ENCODE results near the gene NBPF11.
"Not testable (repeated sequence)": the region's sequence is repeated elsewhere in the genome, so short reads cannot be mapped to it uniquely, and the experiment has no call there.

Gene NBPF11, protein sequence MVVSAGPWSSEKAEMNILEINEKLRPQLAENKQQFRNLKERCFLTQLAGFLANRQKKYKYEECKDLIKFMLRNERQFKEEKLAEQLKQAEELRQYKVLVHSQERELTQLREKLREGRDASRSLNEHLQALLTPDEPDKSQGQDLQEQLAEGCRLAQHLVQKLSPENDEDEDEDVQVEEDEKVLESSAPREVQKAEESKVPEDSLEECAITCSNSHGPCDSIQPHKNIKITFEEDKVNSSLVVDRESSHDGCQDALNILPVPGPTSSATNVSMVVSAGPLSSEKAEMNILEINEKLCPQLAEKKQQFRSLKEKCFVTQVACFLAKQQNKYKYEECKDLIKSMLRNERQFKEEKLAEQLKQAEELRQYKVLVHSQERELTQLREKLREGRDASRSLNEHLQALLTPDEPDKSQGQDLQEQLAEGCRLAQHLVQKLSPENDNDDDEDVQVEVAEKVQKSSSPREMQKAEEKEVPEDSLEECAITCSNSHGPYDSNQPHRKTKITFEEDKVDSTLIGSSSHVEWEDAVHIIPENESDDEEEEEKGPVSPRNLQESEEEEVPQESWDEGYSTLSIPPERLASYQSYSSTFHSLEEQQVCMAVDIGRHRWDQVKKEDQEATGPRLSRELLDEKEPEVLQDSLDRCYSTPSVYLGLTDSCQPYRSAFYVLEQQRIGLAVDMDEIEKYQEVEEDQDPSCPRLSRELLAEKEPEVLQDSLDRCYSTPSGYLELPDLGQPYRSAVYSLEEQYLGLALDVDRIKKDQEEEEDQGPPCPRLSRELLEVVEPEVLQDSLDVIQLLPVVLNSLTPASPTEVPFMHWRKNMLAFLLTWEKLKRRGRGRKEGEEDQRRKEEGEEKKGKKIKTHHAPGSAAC

DNA sequence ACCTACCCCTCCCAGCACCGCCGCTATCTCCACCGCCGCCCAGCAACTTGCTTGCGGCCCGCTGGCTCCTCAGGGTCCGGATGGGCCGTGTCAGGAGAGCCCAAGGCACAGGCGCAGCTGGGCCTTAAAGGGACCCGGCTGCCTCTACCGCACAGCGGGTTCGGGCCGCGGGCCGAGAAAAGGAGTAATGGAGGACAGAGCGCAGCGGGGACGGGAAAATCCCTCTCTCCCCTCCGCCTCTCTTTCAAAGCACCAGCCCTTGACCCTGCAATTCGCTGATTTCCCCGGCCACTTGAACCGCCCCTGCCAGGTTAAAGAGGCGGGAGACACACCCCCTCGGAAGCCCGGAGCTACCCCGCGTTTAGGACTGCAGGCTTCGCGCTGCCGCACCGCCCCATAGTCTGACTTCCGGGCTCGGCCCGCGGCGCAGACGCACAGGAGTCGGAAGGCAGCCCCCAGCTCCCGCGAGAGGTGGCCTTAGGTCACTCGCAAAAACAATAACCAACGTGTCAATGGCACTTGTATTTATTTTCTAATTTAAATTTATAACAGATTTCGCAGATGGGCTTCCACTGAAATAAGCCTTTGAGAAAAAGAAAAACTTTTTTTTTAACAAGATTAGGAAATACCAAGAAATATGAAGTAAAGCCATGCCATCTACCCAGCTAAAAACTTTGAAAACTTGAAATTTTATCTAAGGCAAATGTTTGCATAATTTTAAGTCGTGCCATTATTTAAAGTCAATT, at the start of gene NBPF11:
NBPF11 (minus strand) TSS at position 371 of the 746 bp plus-strand sequence. CDS start 25,278 bp downstream, outside the sequence.
- not testable (repeated sequence) for FAIRE-seq; DNase-seq (ENCODE audit: insufficient read length, low spot score)
- peak; percentile 6; the same call in 1 of the 2 replicates for TF ChIP-seq POLR2A (IDR thresholded peaks at IDR 0.05; ENCODE audit: low read depth, low read length)

DNA sequence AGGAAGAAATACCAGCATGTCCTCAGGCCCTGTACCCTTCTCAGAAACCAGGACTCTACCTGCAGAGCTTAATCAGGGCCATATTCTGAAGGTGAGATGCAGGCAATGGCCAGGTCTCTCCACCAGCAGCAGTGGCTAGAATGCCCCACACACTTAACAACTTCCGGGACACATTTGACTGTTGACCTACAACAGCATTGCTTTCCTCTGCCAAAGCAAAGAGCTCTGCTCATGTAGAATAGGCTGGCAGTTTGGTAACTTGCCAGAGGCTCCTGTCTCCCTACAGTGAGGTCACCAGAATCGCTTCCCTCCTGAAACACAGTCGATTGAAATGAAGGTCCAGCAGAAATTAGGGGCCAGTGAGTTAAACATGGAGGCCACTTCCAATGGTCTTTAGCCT, 45.3 kb upstream of the NBPF11 start:
- DNase-seq (ENCODE audit: insufficient read length, low spot score); FAIRE-seq: not testable (repeated sequence)

DNA sequence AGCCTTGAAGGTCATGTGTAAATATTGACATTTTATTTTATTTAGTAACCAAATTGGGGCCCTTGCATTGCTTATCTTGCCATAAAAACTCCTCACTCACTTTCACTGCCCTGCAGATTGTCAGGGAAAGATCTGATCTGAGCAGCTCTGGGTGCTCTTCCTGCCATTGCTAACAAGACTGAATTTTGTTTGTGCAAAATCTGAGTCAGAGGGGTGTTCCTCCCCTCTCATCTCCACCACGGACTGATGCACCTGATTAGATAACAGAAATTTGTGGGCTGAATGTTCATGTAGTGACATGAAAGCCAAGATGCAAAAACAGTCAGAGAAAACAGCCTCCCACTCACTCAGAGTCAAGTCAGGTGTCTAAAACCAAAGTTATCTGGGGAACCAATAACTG, 44.9 kb upstream of the NBPF11 start:
- DNase-seq (ENCODE audit: insufficient read length, low spot score); FAIRE-seq: not testable (repeated sequence)

DNA sequence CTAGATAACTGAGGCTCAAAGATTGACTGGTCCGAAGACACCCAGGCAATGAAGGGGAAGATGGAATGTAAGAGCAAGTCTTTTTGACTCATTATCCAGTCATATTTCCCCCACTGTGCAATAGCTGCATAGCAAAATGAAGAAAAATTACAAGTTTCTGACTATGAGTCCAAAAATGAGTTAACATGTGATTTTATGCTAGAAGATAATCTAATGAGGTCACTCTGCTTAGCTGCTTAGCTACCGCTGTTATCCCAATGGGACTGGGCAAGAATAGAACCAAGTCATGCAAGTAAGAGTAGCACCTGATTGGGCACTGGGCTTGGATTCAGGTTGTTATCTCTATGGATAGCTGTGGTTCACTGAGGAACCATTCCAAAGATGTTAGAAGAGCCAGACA, 43.0 kb upstream of the NBPF11 start:
- FAIRE-seq; DNase-seq (ENCODE audit: insufficient read length, low spot score): not testable (repeated sequence)

DNA sequence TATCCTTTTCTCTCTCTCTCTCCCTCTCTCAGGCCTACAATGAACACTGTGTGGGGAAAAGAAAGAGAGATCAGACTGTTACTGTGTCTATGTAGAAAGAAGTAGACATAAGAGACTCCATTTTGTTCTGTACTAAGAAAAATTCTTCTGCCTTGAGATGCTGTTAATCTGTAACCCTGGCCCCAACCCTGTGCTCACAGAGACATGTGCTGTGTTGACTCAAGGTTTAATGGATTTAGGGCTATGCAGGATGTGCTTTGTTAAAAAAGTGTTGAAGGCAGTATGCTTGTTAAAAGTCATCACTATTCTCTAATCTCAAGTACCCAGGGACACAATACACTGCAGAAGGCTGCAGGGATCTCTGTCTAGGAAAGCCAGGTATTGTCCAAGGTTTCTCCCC, 36.7 kb upstream of the NBPF11 start:
- not testable (repeated sequence) for DNase-seq (ENCODE audit: insufficient read length, low spot score); FAIRE-seq

DNA sequence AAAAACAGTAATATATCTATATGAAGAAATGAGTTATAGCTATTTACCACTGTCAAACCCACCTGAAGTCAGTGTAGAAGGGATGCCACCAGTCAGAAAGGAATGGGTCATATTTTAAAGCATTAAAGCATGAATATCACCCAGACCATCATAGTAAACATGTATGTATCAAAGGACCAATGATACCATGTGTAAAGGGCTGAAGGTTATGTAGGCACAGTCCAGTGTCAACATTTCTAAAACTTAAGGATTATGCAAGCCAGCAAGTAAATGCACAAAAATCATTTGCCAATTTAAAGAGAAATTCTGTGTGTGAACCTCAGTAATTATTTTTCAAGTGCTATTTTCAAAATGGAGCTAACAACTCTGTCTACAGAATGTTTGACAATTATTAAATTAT, 26.6 kb upstream of the NBPF11 start:
- DNase-seq (ENCODE audit: insufficient read length, low spot score); FAIRE-seq: not testable (repeated sequence)

DNA sequence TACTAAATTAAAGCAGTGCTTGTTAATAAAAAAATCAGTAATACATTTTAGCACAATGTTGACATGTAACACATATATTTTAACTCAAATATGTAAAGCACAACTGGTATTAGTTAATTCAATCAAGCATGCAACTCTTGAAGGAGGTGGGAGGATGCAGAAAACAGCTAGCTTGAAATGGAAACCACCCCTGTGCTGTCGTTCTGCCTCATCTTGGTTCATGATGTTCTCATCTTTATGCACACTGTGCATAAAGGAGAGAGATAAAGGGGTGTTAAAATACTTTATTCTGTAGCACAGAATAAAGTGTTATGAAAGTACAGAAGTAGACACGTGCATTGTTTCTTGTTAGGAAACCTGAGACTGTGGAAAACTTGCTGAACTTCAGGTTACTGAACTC, 23.3 kb upstream of the NBPF11 start:
- not testable (repeated sequence) for DNase-seq (ENCODE audit: insufficient read length, low spot score); FAIRE-seq

DNA sequence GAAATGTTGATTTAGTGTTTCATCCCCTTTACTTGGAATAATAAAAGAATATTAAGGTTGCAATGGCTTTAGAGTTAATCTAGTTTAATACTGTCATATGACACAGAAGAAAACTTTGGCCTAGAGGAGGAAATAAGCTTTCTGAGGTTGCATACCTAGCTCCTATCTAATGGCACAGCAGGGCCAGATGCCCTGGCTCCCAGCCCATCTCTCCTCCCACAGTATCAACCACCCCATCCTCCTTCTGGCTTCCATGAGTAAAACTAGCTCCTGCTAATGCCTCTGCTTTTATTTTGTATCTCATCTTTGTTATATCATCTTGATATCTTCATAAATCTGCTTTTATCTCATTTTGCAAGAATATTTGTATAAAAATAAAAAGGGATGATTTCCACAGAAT, 19.9 kb upstream of the NBPF11 start:
- DNase-seq (ENCODE audit: insufficient read length, low spot score); FAIRE-seq: not testable (repeated sequence)

DNA sequence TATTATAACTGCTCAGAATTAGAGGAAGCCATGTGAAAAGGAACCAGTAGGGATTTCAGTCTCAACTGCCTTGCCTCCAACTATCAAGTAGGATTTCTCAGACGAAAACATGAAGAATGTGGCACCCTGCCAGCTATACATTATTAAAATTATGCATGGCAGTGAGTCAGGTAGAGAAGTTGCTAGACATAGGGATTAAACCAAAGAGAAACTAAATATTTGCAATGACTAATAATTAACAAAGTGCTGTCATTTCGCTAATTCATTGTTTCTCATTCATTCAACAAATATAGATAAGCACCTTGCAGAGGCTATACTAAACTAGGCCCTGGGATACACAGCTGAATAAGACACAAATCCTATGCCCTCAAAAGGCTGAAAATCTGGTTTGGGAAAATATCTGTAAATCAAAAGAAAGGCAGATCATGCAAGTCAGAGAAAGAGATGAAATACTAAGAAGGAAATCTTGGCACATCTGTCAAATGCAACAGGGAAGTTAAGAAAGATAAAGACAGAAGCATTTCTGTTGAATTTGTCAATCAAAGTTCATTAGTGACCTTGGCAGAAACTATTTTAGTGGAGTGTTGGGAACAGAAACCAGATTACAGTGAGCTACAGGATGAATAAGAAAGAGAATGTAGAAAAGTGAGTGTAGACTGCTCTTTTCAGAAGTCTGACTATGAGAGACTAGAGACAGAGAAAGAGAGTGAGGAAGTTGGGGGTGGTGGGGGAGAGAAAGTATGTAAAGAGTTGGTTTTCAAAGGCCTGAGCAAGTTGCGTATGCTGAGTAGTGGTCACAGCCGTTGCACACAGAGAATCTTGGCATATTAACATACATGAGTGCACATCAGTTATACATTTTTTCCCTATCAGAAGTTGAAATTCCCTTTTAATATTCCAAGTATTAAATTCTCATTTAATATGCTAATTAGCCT, 14.7 kb upstream of the NBPF11 start:
- TF ChIP-seq POLR2A (IDR thresholded peaks at IDR 0.05; ENCODE audit: low read depth, low read length) = no peak
- DNase-seq (ENCODE audit: insufficient read length, low spot score) (no peak), FAIRE-seq (no peak)

DNA sequence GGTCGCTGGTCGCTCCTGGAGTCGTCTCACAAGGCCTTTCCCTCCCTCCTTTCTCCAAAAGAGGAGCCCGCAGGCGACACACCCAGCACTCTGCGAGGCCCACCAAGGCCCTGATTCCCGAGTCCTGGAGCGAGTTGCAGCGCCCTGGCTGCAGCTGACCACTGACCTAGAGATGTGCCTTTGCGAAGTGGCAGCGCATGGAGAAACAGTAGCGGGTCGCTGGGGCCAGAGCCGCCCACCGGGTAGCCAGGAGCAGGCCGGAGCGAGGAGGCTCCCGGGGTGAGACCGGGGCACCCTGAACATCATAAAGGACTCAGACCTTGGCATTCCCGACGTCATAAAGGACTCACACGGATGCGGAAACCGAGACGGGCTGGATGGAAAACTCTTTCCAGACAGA, 10.3 kb upstream of the NBPF11 start:
- no peak for TF ChIP-seq POLR2A (IDR thresholded peaks at IDR 0.05; ENCODE audit: low read depth, low read length)
- DNase-seq (ENCODE audit: insufficient read length, low spot score) (no peak), FAIRE-seq (no peak)

DNA sequence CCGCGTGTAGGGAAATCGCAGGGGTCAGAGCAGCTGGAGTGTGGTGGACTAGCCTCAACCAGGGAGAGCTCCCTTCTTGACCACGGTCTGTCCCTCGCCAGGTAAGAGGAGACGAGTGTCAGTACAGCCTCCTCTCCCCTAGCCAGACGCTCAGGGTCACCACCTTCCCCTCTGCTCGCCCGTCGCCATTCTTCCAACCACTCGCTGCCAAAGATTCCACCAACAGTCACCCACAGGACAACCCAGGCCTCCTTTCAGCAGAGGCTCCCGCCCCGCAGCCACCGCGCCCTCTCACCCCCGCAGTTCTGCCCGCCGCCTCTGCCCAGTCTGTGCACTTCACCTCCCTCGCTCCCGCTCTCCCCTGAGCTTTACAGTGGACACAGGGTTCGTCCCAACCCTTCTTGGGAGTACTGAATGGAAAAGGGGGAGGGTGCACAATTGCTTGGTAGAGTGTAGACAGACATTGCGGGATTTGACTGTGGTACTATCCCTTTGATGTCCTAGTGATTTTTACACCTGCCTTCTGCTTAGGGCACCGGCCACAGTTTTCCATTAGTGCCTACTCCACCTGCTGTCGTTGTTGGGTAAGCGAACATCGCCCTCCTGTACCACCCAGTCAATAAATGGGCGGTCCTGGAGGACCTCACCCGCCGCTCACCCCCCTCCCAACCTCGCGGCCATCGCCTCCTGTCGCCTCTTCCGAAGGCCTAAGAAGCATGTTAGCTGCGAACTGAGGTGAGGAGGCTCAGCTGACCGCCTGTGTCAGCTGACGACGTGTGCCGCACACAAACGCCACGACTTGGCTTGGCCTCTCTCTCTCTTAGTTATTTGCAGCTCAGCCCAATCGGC, 9.2 kb upstream of the NBPF11 start:
- no peak for DNase-seq (ENCODE audit: insufficient read length, low spot score)
- FAIRE-seq = no peak
- TF ChIP-seq POLR2A (IDR thresholded peaks at IDR 0.05; ENCODE audit: low read depth, low read length) = no peak

DNA sequence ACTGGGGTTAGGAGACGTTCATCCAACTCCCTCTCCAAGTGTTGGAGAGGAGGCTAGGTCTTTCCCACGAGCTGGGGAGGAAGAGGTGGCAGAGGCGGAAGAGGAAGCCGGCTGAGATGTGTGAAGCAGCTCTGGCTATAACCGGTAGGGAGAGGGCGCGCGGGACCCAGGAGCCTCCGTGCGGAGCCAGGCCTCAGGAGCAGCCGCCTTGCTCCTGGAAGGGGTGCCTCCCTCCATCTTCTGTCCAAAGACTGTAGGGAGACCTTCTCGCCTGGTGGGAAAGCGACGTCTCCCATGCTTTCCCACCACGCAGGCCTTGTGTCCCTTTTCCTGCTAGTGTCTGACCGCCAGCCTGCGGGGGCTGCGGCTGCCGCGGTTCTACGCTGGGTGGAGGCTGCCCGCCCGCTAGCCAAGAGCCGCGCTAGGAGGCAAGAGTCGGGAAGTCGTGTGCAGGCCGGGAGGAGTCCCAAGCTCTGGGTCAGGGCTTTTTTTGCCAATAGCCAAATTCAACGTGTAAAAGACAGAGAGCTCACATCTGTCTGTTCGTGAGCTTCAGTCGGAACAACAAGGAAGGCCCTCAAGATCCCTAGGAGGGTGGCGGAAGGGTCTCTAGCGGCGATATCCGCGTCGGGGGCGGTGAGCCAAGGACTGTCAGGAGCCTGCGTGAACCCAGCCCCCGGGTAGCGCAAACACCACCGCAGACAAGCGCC, 8.4 kb upstream of the NBPF11 start:
- no peak for TF ChIP-seq POLR2A (IDR thresholded peaks at IDR 0.05; ENCODE audit: low read depth, low read length)
- no peak for DNase-seq (ENCODE audit: insufficient read length, low spot score)
- FAIRE-seq = no peak
